Caco-2 (cell line): Measurements from ENCODE around the gene VWA3B. TPM values are rescaled to one million over a fixed set of nuclear protein-coding genes. Genes with fewer than 3 reads are reported as not detected.

ENCODE experiments used
- BruUV-seq: library from RNA; stranded (reverse); fragments of 400-500 nt; replicated peaks from 2 replicates; lab custom pipeline; 2021; lab: Mats Ljungman, UMichigan
- CTCF ChIA-PET: fragments of 300-600 bp; sonication (Branson Sonifier 250); formaldehyde crosslinking; loops from one replicate; lab custom pipeline; 2022; ENCODE audit warnings: antibody characterized with exemption; lab: Charles Lee
- POLR2A ChIA-PET: fragments of 300-600 bp; sonication (Branson Sonifier 250); formaldehyde crosslinking; loops from one replicate; lab custom pipeline; 2022; ENCODE audit warnings: antibody characterized with exemption; lab: Charles Lee
- DNase-seq, 2 experiments: peaks; one replicate each; pipeline versions ENCODE4 v3.0.0 to v3.0.0-alpha.2; 2020 to 2022
- H3K27me3 ChIP-seq: replicated peaks from 2 replicates; pipeline ENCODE4 v1.6.0; 2011; ENCODE audit warnings: low read length; ENCODE audit not compliant: control insufficient read depth, insufficient read depth
- H3K36me3 ChIP-seq: 2 replicates; pipeline ENCODE4 v1.5.1; 2011; ENCODE audit warnings: low read length; ENCODE audit not compliant: control insufficient read depth, insufficient read depth
- H3K4me1 ChIP-seq: fragments of 250-450 bp; sonication (Bioruptor Pico); 2 replicates; pipeline ENCODE4 v1.5.1; 2020; ENCODE audit warnings: mild to moderate bottlenecking
- H3K4me3 ChIP-seq: 2 replicates; pipeline ENCODE4 v1.5.1; 2011; ENCODE audit warnings: low read depth, mild to moderate bottlenecking, control low read depth, low read length
- H3K9me3 ChIP-seq: fragments of 250-450 bp; sonication (Bioruptor Pico); 2 replicates; pipeline ENCODE4 v1.5.1; 2020; ENCODE audit warnings: mild to moderate bottlenecking, moderate library complexity
- H3K27ac Mint-ChIP-seq: one replicate; pipeline ENCODE4 v1.8.0; 2022; ENCODE audit warnings: mixed read lengths; ENCODE audit not compliant: unreplicated experiment
- H3K27me3 Mint-ChIP-seq: one replicate; pipeline ENCODE4 v1.8.0; 2022; ENCODE audit warnings: mixed read lengths; ENCODE audit not compliant: insufficient read depth, unreplicated experiment
- H3K36me3 Mint-ChIP-seq: one replicate; pipeline ENCODE4 v1.8.0; 2022; ENCODE audit warnings: mild to moderate bottlenecking, mixed read lengths; ENCODE audit not compliant: insufficient read depth, unreplicated experiment
- H3K4me1 Mint-ChIP-seq: one replicate; pipeline ENCODE4 v1.8.0; 2022; ENCODE audit warnings: low read depth, mixed read lengths; ENCODE audit not compliant: unreplicated experiment
- H3K4me3 Mint-ChIP-seq: one replicate; pipeline ENCODE4 v1.8.0; 2022; ENCODE audit warnings: mild to moderate bottlenecking, moderate library complexity, mixed read lengths; ENCODE audit not compliant: unreplicated experiment
- H3K9me3 Mint-ChIP-seq: one replicate; pipeline ENCODE4 v1.8.0; 2022; ENCODE audit warnings: mixed read lengths; ENCODE audit not compliant: unreplicated experiment
- intact Hi-C: fragments of 100-400 bp; cut with micrococcal nuclease; formaldehyde crosslinking; loops from one replicate; pipeline ENCODE4 v1.10.0; 2022; ENCODE audit not compliant: unreplicated experiment
- total RNA-seq: library from RNA; stranded (reverse); gene quantifications from 2 replicates; pipeline ENCODE4 v1.2.3, GENCODE V29; 2022
- TF ChIP-seq, protein P1 (sequence below), 2 experiments: fragments of 200-600 bp in 1 of 2; IDR thresholded peaks; 1 replicate in 1 of 2; 2 replicates in 1 of 2; pipeline versions ENCODE4 v1.5.1 to v1.8.0; 2011 to 2022; ENCODE audit warnings: antibody characterized with exemption in 1 of 2, control low read depth in 1 of 2, inconsistent platforms in 1 of 2, low read depth in 1 of 2, low read length in 1 of 2, mild to moderate bottlenecking in 1 of 2, moderate library complexity in 1 of 2; ENCODE audit not compliant: insufficient read depth in 1 of 2, severe bottlenecking in 1 of 2, unreplicated experiment in 1 of 2

The VWA3B gene
- total RNA-seq, 1 experiment from 2014 or later, result not detected

DNA sequence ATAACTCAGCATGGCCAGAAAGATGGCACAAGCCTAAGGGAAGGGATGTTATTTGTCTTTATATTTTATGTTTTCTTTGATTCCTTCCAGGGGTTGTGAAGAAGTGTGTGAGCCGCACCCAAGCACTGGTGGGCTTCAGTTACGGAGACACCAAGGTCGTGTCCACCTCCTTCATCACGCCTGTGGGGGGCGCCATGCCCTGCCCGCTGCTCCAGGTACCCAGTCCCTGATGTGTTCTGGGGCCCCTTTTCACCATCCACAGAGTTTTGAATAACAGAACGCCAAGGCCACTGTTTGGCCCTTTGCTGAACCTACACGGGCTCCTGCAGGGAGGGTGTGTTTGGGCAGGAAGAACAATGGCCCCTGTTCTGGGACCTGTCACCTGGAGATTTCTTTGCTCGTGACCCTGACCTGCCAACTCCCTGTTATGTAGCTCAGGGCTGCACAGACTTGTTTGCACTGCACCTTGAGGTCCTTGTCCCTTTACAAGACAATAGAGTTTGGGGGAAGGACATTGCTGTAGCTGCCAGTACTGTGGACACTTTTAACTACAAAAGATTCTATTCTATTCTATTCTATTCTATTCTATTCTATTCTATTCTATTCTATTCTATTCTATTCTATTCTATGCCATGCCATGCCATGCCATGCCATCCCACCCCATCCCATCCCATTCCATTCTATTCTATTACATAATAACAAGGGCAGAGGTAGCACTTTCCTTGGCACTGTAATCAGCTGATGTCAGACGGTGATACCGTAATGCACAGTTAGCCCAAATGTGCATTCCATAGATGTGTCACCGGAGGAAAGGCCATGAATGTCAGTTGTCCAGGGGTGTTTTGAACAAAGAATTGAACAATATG lies 211.1 kb downstream of the VWA3B start:
- TF ChIP-seq, protein P1, sequence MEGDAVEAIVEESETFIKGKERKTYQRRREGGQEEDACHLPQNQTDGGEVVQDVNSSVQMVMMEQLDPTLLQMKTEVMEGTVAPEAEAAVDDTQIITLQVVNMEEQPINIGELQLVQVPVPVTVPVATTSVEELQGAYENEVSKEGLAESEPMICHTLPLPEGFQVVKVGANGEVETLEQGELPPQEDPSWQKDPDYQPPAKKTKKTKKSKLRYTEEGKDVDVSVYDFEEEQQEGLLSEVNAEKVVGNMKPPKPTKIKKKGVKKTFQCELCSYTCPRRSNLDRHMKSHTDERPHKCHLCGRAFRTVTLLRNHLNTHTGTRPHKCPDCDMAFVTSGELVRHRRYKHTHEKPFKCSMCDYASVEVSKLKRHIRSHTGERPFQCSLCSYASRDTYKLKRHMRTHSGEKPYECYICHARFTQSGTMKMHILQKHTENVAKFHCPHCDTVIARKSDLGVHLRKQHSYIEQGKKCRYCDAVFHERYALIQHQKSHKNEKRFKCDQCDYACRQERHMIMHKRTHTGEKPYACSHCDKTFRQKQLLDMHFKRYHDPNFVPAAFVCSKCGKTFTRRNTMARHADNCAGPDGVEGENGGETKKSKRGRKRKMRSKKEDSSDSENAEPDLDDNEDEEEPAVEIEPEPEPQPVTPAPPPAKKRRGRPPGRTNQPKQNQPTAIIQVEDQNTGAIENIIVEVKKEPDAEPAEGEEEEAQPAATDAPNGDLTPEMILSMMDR (IDR thresholded peaks at IDR 0.05; ENCODE audit: insufficient read depth in 1 of 2, low read depth in 1 of 2, low read length in 1 of 2, severe bottlenecking in 1 of 2, unreplicated experiment in 1 of 2), result no peak
- no peak for DNase-seq
- H3K9me3 ChIP-seq, result no peaks in the 10 kb centered on the region
- Mint-ChIP-seq H3K27me3 (peaks cover 10% of the 10 kb centered on the region), H3K27ac (no peak overlapping the region), H3K4me3 (no peak overlapping the region), H3K36me3 (no peaks in the 10 kb centered on the region), H3K9me3 (no peaks in the 10 kb centered on the region), H3K4me1 (peaks cover 18% of the 10 kb centered on the region)
- no peak overlapping the region for H3K4me3 ChIP-seq
- ChIA-PET POLR2A (no interaction called here), CTCF (no interaction called here)
- no peaks in the 10 kb centered on the region for H3K36me3 ChIP-seq
- H3K4me1 ChIP-seq, result no peaks in the 10 kb centered on the region
- intact Hi-C loops, result no loop called here
- no peaks in the 10 kb centered on the region for H3K27me3 ChIP-seq
- no TSS peak for BruUV-seq

DNA sequence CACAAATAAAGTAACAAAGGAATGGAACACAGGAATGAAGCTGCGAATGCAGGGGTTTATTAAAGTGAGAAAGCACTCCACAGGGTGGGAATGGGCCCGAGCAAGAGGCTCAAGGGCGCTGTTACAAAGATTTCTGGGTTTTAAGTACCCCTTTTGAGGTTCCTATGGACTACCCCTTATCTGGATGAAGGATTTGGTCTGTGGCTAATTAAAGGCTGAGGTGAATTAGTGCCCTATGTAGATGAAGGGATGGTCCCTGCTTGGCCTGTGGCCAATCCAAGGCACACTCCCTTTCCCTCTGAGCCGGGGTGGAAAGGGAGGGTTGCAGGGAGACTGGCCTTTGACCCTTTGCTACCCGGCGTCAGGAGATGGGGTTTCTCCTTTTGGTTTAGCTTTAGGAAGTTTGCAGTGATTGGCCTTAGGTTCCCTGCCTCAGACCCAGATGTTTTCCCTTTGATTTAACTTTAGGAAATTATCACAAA lies 211.8 kb downstream of the VWA3B start:
- H3K27ac Mint-ChIP-seq, result no peak overlapping the region
- no peak overlapping the region for H3K4me3 Mint-ChIP-seq
- peaks cover 18% of the 10 kb centered on the region for H3K4me1 Mint-ChIP-seq
- H3K27me3 Mint-ChIP-seq, result peaks cover 10% of the 10 kb centered on the region
- BruUV-seq, result no TSS peak
- no peaks in the 10 kb centered on the region for H3K9me3 ChIP-seq
- intact Hi-C loops, result no loop called here
- no peak overlapping the region for H3K4me3 ChIP-seq
- no peaks in the 10 kb centered on the region for H3K4me1 ChIP-seq
- ChIA-PET POLR2A (no interaction called here), CTCF (no interaction called here)
- H3K27me3 ChIP-seq, result no peaks in the 10 kb centered on the region
- no peak for DNase-seq
- TF ChIP-seq, protein P1 (IDR thresholded peaks at IDR 0.05; ENCODE audit: insufficient read depth in 1 of 2, low read depth in 1 of 2, low read length in 1 of 2, severe bottlenecking in 1 of 2, unreplicated experiment in 1 of 2), result no peak
- no peaks in the 10 kb centered on the region for H3K36me3 Mint-ChIP-seq
- no peaks in the 10 kb centered on the region for H3K36me3 ChIP-seq
- H3K9me3 Mint-ChIP-seq, result no peaks in the 10 kb centered on the region

DNA sequence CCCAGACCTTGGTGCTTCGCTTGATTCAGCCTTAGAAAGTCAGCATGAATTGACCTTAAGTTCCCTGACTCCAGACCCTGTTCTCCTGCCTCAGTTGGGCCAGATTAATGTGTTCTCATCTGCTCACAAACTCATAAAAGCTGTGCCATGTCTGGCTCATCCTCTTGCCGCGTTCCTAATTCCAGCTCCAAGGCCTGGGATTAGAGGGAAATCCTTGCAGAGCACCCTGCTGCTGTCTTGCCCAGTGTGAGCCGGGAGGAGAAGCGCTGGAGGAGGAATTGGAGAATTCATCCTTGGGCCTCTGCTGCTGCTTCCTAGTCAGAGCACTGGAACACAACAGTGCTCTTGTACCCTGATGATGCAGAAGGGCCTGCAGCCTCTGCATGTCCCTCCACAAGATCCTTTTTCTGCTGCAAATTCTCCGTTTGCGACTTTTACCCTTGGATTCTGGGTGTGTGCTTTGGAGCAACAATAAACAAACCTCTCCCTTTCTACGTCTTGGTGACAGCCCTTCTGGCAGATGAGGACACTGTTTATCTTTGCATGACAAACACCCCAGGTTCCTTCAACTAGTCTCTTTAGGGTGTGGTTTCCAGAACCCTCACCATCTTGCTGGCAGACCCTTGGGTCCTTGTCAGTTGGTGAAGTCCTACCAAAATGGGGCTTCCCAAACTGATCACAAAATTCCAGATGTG lies 212.4 kb downstream of the VWA3B start:
- DNase-seq, result no peak
- H3K36me3 Mint-ChIP-seq, result no peaks in the 10 kb centered on the region
- ChIA-PET POLR2A (no interaction called here), CTCF (no interaction called here)
- H3K9me3 ChIP-seq, result no peaks in the 10 kb centered on the region
- H3K4me3 Mint-ChIP-seq, result no peak overlapping the region
- peaks cover 10% of the 10 kb centered on the region for H3K27me3 Mint-ChIP-seq
- no peaks in the 10 kb centered on the region for H3K9me3 Mint-ChIP-seq
- no peaks in the 10 kb centered on the region for H3K27me3 ChIP-seq
- H3K4me1 Mint-ChIP-seq, result peaks cover 18% of the 10 kb centered on the region
- H3K4me1 ChIP-seq, result no peaks in the 10 kb centered on the region
- no peaks in the 10 kb centered on the region for H3K36me3 ChIP-seq
- TF ChIP-seq, protein P1 (IDR thresholded peaks at IDR 0.05; ENCODE audit: insufficient read depth in 1 of 2, low read depth in 1 of 2, low read length in 1 of 2, severe bottlenecking in 1 of 2, unreplicated experiment in 1 of 2), result no peak
- no TSS peak for BruUV-seq
- no peak overlapping the region for H3K27ac Mint-ChIP-seq
- no peak overlapping the region for H3K4me3 ChIP-seq
- intact Hi-C loops, result no loop called here
